Measurements from ENCODE around the gene TMEM82.

The TMEM82 gene

GRCh38 chr1:15722411-15722810, 19.9 kb upstream of the TMEM82 start:
- DNase-seq = no peak

GRCh38 chr1:15722836-15723532, 19.3 kb upstream of the TMEM82 start:
- DNase-seq = no peak

GRCh38 chr1:15723631-15724246, 18.6 kb upstream of the TMEM82 start:
- DNase-seq = no peak

- DNase-seq = no peak
Observed at GRCh38 chr1:15724949-15725880, 17.1 kb upstream of the TMEM82 start.

GRCh38 chr1:15726508-15726907, 15.8 kb upstream of the TMEM82 start:
- no peak for DNase-seq

GRCh38 chr1:15727021-15727420, 15.3 kb upstream of the TMEM82 start:
- no peak for DNase-seq

GRCh38 chr1:15727424-15727823, 14.9 kb upstream of the TMEM82 start:
- no peak for DNase-seq

- no peak for DNase-seq
Observed at GRCh38 chr1:15727866-15728534, 14.3 kb upstream of the TMEM82 start.

GRCh38 chr1:15728937-15729657, 13.2 kb upstream of the TMEM82 start:
- DNase-seq = no peak

GRCh38 chr1:15730423-15730822, 11.9 kb upstream of the TMEM82 start:
- DNase-seq = no peak

GRCh38 chr1:15730936-15731335, 11.4 kb upstream of the TMEM82 start:
- DNase-seq = no peak

GRCh38 chr1:15731735-15732685, 10.3 kb upstream of the TMEM82 start:
- DNase-seq = no peak

- DNase-seq = no peak
Observed at GRCh38 chr1:15732686-15733081, 9.6 kb upstream of the TMEM82 start.

- no peak for DNase-seq
Observed at GRCh38 chr1:15733218-15733725, 9.0 kb upstream of the TMEM82 start.

- DNase-seq = no peak
Observed at GRCh38 chr1:15733726-15734226, 8.5 kb upstream of the TMEM82 start.

GRCh38 chr1:15734296-15734695, 8.0 kb upstream of the TMEM82 start:
- DNase-seq = no peak

- DNase-seq = no peak
Observed at GRCh38 chr1:15734901-15735300, 7.4 kb upstream of the TMEM82 start.

- no peak for DNase-seq
Observed at GRCh38 chr1:15735304-15736037, 6.8 kb upstream of the TMEM82 start.

- DNase-seq = no peak
Observed at GRCh38 chr1:15736038-15736891, 6.0 kb upstream of the TMEM82 start, which contains the start of gene SLC25A34. SLC25A34 (plus strand) TSS chr1:15736258; CDS start chr1:15736486, 228 bp downstream.
